GM13976 (cell line): Measurements from ENCODE around the gene POLDIP2.

Source experiments
- DNase-seq: peaks from one replicate; pipeline ENCODE4 v3.0.0; 2012; ENCODE audit warnings: low spot score
- CTCF ChIP-seq: IDR thresholded peaks from 2 replicates; pipeline ENCODE4 v1.5.1; 2012; ENCODE audit warnings: borderline replicate concordance, mild to moderate bottlenecking; ENCODE audit not compliant: insufficient read depth; ENCODE audit errors: extremely low read depth, missing control alignments, control extremely low read depth
- in situ Hi-C: fragments of 300-500 bp; cut with MboI; formaldehyde crosslinking; loops from one replicate; pipeline ENCODE4 v1.12.0; 2022; ENCODE audit warnings: low sequenced_read_pairs, mixed read lengths, inconsistent platforms; ENCODE audit not compliant: unreplicated experiment

Gene POLDIP2, protein sequence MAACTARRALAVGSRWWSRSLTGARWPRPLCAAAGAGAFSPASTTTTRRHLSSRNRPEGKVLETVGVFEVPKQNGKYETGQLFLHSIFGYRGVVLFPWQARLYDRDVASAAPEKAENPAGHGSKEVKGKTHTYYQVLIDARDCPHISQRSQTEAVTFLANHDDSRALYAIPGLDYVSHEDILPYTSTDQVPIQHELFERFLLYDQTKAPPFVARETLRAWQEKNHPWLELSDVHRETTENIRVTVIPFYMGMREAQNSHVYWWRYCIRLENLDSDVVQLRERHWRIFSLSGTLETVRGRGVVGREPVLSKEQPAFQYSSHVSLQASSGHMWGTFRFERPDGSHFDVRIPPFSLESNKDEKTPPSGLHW

DNA sequence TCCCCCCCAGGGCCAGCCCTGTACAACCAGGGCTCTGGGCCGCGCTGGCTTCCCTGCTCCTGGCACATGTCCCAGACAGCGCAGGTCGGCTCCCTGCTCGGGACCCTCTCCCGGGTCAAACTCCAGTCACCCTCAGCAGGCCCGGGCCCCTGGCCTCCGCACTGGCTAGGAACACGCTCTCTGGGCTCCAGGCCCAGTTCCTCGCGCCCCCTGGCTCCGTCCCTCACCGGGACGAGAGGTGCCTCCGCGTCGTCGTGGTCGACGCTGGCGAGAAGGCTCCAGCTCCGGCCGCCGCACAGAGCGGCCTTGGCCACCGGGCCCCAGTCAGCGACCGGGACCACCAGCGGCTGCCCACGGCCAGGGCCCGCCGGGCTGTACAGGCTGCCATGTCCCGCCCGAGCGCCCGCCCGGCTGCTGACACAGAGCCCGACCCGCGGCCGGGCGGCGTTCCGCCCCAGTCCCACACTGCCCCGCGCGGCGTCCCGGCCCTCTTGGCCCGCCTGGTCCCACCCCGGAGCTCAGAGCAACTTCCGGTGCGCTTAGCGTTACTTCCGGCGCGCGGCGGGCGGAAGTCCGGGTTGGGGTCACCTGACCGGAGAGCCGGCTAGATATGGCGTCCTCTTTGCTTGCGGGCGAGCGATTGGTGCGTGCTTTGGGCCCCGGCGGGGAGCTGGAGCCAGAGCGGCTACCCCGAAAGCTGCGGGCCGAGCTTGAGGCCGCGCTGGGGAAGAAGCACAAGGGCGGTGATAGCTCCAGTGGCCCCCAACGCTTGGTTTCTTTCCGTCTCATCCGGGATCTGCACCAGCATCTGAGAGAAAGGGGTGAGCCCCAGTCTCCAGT lies at the start of gene POLDIP2:
Gene POLDIP2, minus strand, starts transcription at position 467 of the 840 bp plus-strand sequence. Its CDS starts 79 bp downstream, at position 388.
- DNase-seq, result peak; percentile 98
- in situ Hi-C loops, result no loop called here
- TF ChIP-seq CTCF, result no peak

GRCh38 chr17:28406473-28406814 lies 49.1 kb upstream of the POLDIP2 start:
- no peak for TF ChIP-seq CTCF
- in situ Hi-C loops, result no loop called here
- no peak for DNase-seq

DNA sequence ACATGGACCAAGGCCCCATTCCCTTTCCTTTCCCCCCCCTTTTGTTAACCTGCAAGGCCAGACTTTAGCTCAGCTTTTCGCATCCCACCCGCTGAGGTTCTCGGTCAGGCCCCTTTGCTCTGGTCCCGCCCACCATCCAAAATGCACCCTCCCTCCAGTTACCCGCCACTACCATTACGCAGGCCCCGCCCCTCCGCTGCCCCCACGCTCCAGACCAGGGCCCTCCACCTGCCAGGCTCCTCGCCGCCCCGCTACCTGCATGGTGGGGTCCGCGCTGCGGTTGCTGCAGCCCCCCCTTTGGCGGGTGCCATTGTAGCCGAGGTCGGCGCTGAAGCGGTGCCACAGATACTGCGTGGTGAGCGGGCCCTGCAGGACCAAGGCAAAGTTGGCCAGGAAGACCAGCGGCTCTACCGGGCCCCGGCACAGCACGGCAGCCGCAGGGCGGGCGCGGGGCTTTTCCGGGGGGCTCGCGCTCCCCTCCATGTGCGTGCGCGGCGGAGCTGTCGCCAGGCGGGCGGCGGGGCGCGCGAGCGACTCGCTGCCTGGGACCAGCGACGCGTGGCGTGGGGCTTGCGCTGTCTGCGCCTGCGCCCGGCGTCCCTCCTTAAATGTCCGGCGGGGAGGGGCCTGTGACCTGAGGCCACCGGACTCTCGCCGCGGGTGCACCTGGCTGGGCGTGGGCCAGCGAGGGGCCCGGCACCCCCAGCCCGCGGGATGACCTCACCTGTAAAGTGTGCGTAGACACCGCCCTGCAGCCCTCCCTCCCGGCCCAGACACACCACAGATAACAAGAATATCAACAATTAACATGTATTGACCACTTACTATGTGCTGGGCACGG lies 48.5 kb upstream of the POLDIP2 start, which contains the start of gene SLC46A1:
Gene SLC46A1, minus strand, starts transcription at position 581 of the 841 bp plus-strand sequence. Its CDS starts 98 bp downstream, at position 483.
- DNase-seq, result peak; percentile 90
- in situ Hi-C loops, result no loop called here
- TF ChIP-seq CTCF, result no peak

DNA sequence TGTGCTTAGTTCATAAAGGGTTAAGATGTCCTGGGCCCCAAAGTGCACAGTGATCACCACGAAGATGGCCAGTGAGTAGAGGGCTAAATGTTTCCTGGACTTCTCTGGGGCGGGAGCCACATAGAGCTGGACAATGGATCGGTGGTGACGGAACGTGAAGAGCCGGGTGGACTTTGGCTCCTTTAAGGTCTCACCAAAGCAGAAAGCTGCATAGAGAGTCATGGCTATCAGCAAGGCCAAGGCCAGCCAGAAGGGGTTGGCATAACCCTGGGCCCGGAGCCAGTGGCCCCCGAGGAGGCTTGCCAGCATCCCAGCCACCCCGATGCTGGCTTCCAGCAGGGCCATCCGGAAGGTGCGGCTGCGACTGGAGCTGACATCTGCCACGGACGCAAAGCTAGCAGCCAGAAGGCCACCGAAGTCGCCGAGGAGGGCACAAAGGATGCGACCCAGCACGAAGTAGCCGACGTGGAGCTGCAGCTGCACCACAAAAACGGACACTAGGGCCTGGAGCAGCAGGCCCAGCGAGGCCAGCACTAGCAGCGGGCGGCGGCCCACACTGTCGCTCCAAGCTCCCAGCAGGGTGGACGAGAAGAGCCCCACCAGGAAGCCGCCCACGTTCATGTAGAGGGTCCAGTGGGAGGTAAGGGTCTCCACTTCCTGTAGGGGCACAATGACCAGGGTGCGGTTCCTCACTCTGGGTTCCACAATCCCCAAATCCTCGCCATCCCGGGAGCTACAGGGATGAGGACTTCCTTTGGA lies 47.7 kb upstream of the POLDIP2 start:
- in situ Hi-C loops, result no loop called here
- no peak for TF ChIP-seq CTCF
- DNase-seq, result no peak

DNA sequence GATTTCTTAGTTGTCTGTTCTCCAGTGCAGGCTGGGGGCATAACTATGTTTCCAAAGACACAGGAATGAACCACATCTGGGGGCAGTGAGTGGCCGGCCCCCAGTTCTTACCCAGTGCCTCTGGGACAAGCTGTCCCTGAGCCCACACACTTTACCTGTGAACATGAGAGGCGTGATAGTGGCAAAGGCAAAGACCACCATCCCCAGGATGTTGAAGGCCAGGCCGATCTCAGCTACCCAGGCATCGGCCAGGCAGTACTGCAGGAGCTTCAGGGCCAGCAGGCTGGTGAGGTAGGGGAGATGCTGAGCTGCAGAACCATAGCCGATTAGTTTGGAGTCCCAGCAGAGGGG lies 47.1 kb upstream of the POLDIP2 start:
- in situ Hi-C loops, result no loop called here
- no peak for TF ChIP-seq CTCF
- no peak for DNase-seq
